H9 (cell line): ENCODE measurements around the gene EBPL. TPM values are rescaled to one million over a fixed set of nuclear protein-coding genes. Genes with fewer than 3 reads are reported as not detected.

ENCODE experiments used
- total RNA-seq: library from RNA; stranded (reverse); gene quantifications from 2 replicates; pipeline ENCODE4 v1.2.1, GENCODE V29; 2021

The EBPL gene
- total RNA-seq, 1 experiment from 2014 or later: 65.9 TPM

Other genes starting within 250 kb of the EBPL start
- 5.4 and 6.0 TPM in 2 replicates for gene CAB39L, start 247.4 kb downstream of the EBPL start, total RNA-seq
- gene SETDB2, start 247.2 kb downstream of the EBPL start, total RNA-seq: 4.9 and 5.7 TPM in 2 replicates
- 11.5 and 13.5 TPM in 2 replicates for gene PHF11, start 195.5 kb downstream of the EBPL start, total RNA-seq
- 26.1 and 26.9 TPM in 2 replicates for gene RCBTB1, start 105.9 kb downstream of the EBPL start, total RNA-seq
- 0.33 and 0.42 TPM in 2 replicates for gene ARL11, start 63.0 kb downstream of the EBPL start, total RNA-seq
- gene KPNA3, start 101.2 kb upstream of the EBPL start, total RNA-seq: 48.7 and 49.7 TPM in 2 replicates
- 1.8 and 2.4 TPM in 2 replicates for gene SPRYD7, start 244.9 kb upstream of the EBPL start, total RNA-seq